Astrocyte of the spinal cord (primary cell): Measurements from ENCODE around the gene CNTNAP4.

Experiments
- DNase-seq: peaks from one replicate; pipeline ENCODE4 v3.0.0; 2011; ENCODE audit warnings: low read depth, low spot score
- H3K4me3 ChIP-seq: 2 replicates; pipeline ENCODE4 v1.5.1; 2011; ENCODE audit warnings: low read depth, mild to moderate bottlenecking, low read length, moderate library complexity
- CTCF ChIP-seq: IDR thresholded peaks from 2 replicates; pipeline ENCODE4 v1.5.1; 2012; ENCODE audit warnings: low read depth, mild to moderate bottlenecking, low read length, inconsistent platforms
- in situ Hi-C: cut with HindIII; loops from 2 replicates; pipeline ENCODE4 v1.10.0; 2017; ENCODE audit warnings: low sequenced_read_pairs

The CNTNAP4 gene

DNA sequence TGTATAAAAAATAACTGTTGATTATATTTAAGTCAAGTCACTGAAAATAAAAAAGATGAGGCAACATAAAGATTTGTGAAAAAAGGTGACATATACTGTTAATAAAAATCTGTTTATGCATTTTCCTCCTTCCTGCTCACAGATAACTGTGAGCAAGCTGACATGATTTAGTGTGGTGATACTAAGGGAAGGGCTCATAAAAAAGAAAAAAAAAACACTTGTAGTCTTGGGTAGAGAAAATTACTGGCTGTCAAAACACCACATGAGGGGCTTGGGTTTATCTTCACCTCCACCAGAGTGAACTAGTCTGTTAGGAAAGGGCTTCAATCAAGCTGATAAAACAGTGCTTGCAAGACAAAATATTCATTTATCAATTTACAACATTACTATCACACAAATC is 247.6 kb downstream of the CNTNAP4 start:
- H3K4me3 ChIP-seq: no peak overlapping the region
- DNase-seq: no peak
- in situ Hi-C loops: no loop called here
- no peak for TF ChIP-seq CTCF

DNA sequence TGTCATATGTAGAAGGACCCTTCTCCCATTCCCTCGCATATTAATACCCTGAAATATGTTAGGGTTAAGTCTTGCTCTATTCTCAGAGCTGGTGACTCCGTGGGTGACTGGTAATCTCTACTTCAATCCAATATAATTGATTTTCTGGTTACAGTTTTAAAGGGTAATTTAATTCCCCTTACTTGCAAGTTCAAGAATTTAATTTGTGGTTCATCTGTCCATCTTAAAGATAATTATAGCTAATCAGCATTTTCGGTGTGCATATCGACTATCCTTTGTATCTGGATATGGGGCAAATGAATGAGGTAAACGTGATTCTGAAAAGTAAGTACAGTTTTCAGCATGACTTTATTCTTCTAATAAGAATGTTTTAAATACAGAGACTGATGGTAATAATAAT is 250.0 kb downstream of the CNTNAP4 start:
- no peak for TF ChIP-seq CTCF
- no peak for DNase-seq
- in situ Hi-C loops: no loop called here
- no peak overlapping the region for H3K4me3 ChIP-seq

DNA sequence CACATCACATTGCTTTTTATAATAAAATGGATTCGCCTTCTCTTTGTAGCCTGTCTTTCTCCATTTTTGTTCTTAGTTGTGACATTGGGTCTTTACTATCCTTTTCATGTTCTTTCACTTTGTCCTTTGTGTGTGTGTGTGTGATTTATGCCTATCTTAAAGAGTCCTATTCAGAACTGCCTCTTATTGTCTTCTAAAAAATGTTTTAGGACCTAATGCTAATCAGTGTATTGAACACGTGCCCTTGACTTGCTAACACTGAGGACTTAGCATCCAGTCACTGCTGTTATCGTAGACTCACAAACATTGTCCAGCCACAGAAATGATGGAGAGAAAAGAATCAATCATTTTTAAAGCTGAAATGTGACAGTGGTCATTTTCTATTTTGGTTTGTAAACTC is 251.9 kb downstream of the CNTNAP4 start:
- in situ Hi-C loops: no loop called here
- no peak for TF ChIP-seq CTCF
- no peak for DNase-seq
- no peak overlapping the region for H3K4me3 ChIP-seq

- in situ Hi-C loops: no loop called here
- no peak overlapping the region for H3K4me3 ChIP-seq
- no peak for TF ChIP-seq CTCF
- no peak for DNase-seq
Observed at GRCh38 chr16:76531236-76531635, 254.0 kb downstream of the CNTNAP4 start.

DNA sequence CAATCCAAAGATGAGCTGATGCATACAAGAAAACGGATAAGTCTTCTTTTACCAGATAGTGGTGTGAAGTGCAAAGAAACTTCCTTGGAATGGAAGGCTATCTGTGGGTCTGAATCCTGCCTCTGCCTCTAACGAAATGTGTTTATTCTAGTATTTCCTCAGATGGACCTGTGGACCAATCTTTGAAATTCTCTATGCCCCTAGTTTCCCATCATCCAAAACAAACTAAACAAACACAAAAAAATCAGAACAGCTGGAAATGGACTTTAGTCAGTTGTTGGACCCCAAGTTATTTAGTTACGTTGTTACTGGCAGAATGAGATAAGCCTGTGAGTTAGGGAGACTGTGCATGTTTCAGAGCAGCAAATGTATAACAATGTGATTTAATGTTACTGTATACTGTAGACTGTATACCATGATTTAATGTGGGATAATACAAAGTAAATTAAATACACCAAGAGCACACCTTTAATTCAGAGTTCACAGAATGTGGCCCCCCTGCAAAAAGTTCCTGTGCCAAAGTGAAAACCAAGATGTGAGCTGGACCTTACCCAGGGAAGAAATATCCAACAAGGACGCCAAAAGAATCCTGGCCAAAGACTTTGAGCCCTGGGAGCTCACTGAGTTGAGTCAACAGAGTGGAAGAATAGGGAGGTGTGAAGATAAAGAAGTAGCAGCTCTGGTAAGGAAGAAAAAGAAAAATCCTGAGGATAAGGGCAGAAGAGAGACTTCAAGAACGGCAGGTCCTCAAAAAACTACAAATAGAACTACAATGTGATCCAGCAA is 255.2 kb downstream of the CNTNAP4 start:
- TF ChIP-seq CTCF: no peak
- DNase-seq: no peak
- H3K4me3 ChIP-seq: no peak overlapping the region
- in situ Hi-C loops: no loop called here

DNA sequence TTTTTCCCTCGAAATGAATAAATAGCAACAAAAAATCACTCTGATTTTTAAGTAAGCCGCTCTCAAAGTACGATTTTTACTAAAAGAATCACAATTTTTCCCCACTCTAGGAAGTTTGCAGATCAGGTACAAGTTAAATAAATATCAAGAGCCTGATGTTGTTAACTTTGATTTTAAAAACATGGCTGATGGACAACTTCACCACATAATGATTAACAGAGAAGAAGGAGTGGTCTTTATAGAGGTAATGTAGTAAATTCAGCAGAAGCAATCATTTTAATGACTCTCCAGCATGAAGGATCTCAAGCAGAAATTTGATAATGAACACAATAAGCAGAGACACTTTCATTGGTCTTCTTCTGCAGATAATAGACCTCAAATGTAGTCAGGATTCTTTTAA is 262.4 kb downstream of the CNTNAP4 start:
- H3K4me3 ChIP-seq: no peak overlapping the region
- TF ChIP-seq CTCF: no peak
- DNase-seq: no peak
- in situ Hi-C loops: no loop called here
